ENCODE measurements around the gene GSTM1. TPM values are rescaled to one million over a fixed set of nuclear protein-coding genes. Genes with fewer than 3 reads are reported as not detected.
"Not testable (repeated sequence)": the region's sequence is repeated elsewhere in the genome, so short reads cannot be mapped to it uniquely, and the experiment has no call there.

GSTM1 gene
- total and polyA plus RNA-seq, 4 donors, result 1.5 to 28.5 (median 1.8) TPM; not detected in 1

DNA sequence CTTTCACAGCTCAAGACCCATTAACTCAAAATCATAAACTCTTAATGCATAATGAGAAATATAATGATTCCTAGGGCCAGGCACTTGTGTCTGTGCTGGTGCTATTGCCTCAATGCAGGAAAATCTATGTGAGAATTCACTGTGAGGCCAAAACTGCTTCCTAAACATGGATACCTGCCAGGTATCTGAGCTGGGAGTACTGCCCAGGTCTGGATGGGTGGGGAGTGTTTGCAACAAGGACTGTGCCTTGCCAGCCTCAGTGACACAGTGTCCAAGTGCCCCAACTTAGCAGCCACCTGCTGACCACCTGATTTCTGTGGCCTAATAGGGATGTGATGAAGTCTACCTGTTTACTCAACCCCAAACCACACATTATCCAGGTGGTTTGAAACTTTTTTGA, 22.2 kb downstream of the GSTM1 start:
- H3K9me3 ChIP-seq (ENCODE audit: control insufficient read depth, insufficient read depth, low read length); H3K4me3 ChIP-seq (ENCODE audit: low read depth, low read length); H3K27me3 ChIP-seq (ENCODE audit: control insufficient read depth, insufficient read depth, low read length); DNase-seq (ENCODE audit: low read depth in 4 of 6, low spot score in 6 of 6); H3K36me3 ChIP-seq (ENCODE audit: control insufficient read depth, insufficient read depth, low read length); H3K27ac ChIP-seq (ENCODE audit: low read depth, low read length): not testable (repeated sequence)
- H3K4me1 ChIP-seq (ENCODE audit: control insufficient read depth, insufficient read depth, low read length), result peaks cover 14% of the 10 kb centered on the region

DNA sequence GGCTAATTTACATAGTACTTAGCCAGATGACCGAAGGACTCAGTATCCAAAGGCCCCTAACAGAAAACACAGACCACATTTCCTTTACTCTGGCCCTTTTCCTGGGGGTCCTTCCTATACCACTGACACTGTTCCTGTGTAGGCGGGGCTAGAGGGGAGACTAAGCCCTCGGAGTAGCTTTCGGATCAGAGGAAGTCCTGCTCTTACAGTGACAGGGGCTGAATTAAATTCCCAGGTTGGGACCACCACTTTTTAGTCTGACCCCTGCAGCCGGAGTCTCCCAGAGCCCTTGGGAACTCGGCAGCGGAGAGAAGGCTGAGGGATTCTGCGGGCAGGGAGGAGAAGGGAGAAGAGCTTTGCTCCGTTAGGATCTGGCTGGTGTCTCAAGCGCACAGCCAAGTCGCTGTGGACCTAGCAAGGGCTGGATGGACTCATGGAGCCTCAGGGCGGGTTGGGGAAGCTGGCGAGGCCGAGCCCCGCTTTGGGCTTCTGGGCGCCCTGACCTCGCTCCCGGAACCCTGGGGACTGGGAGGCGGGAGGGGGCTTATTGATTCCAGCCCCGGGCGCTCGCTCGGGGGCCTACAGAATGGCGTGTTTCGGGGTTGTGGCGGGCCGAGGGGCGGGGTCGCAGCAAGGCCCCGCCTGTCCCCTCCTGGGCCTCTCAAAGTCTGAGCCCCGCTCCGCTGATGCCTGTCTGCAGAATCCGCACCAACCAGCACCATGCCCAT, 24.1 kb downstream of the GSTM1 start, which contains the start of gene GSTM5:
Gene GSTM5 (plus strand): TSS at position 659 of the 728 bp plus-strand sequence. CDS start 62 bp downstream, at position 721.
- Histone ChIP-seq H3K27ac (ENCODE audit: low read depth, low read length) (peak within 1 kb of the TSS; percentile 69), H3K4me3 (ENCODE audit: low read depth, low read length) (peak within 1 kb of the TSS; percentile 57), H3K4me1 (ENCODE audit: control insufficient read depth, insufficient read depth, low read length) (peaks cover 14% of the 10 kb centered on the region)
- H3K36me3 ChIP-seq (ENCODE audit: control insufficient read depth, insufficient read depth, low read length); H3K9me3 ChIP-seq (ENCODE audit: control insufficient read depth, insufficient read depth, low read length); H3K27me3 ChIP-seq (ENCODE audit: control insufficient read depth, insufficient read depth, low read length): not testable (repeated sequence)
- WGBS (ENCODE audit: insufficient coverage), result 31% methylated on average over 28 of the region's 33 CpGs
- peak in 3 of 6 donors; percentile 7 to 65 (median 9) for DNase-seq (ENCODE audit: low read depth in 4 of 6, low spot score in 6 of 6)

GRCh38 chr1:109712321-109712864, 24.8 kb downstream of the GSTM1 start:
- Histone ChIP-seq H3K36me3 (ENCODE audit: control insufficient read depth, insufficient read depth, low read length) (no peaks in the 10 kb centered on the region), H3K27ac (ENCODE audit: low read depth, low read length) (no peak overlapping the region), H3K4me3 (ENCODE audit: low read depth, low read length) (peak overlapping the region; percentile 57), H3K27me3 (ENCODE audit: control insufficient read depth, insufficient read depth, low read length) (peaks cover 3% of the 10 kb centered on the region), H3K9me3 (ENCODE audit: control insufficient read depth, insufficient read depth, low read length) (no peaks in the 10 kb centered on the region), H3K4me1 (ENCODE audit: control insufficient read depth, insufficient read depth, low read length) (peaks cover 14% of the 10 kb centered on the region)
- 66% methylated on average over 15 of the region's 22 CpGs for WGBS (ENCODE audit: insufficient coverage)
- no peak for DNase-seq (ENCODE audit: low read depth in 4 of 6, low spot score in 6 of 6)

GRCh38 chr1:109713636-109714035, 26.0 kb downstream of the GSTM1 start:
- H3K4me3 ChIP-seq (ENCODE audit: low read depth, low read length), result no peak overlapping the region
- DNase-seq (ENCODE audit: low read depth in 4 of 6, low spot score in 6 of 6), result no peak
- H3K27ac ChIP-seq (ENCODE audit: low read depth, low read length), result no peak overlapping the region
- H3K27me3 ChIP-seq (ENCODE audit: control insufficient read depth, insufficient read depth, low read length), result peaks cover 3% of the 10 kb centered on the region
- peaks cover 14% of the 10 kb centered on the region for H3K4me1 ChIP-seq (ENCODE audit: control insufficient read depth, insufficient read depth, low read length)
- H3K36me3 ChIP-seq (ENCODE audit: control insufficient read depth, insufficient read depth, low read length), result no peaks in the 10 kb centered on the region
- 81% methylated on average over 4 of the region's 5 CpGs for WGBS (ENCODE audit: insufficient coverage)
- H3K9me3 ChIP-seq (ENCODE audit: control insufficient read depth, insufficient read depth, low read length), result no peaks in the 10 kb centered on the region

- 73% methylated on average over 9 of the region's 12 CpGs for WGBS (ENCODE audit: insufficient coverage)
- Histone ChIP-seq H3K4me3 (ENCODE audit: low read depth, low read length) (no peak overlapping the region), H3K9me3 (ENCODE audit: control insufficient read depth, insufficient read depth, low read length) (no peaks in the 10 kb centered on the region), H3K36me3 (ENCODE audit: control insufficient read depth, insufficient read depth, low read length) (no peaks in the 10 kb centered on the region), H3K27ac (ENCODE audit: low read depth, low read length) (no peak overlapping the region), H3K27me3 (ENCODE audit: control insufficient read depth, insufficient read depth, low read length) (peaks cover 3% of the 10 kb centered on the region), H3K4me1 (ENCODE audit: control insufficient read depth, insufficient read depth, low read length) (peaks cover 14% of the 10 kb centered on the region)
- no peak for DNase-seq (ENCODE audit: low read depth in 4 of 6, low spot score in 6 of 6)
These were observed 27.2 kb downstream of the GSTM1 start for GRCh38 chr1:109714661-109715372.

- no peak for DNase-seq (ENCODE audit: low read depth in 4 of 6, low spot score in 6 of 6)
- peaks cover 14% of the 10 kb centered on the region for H3K4me1 ChIP-seq (ENCODE audit: control insufficient read depth, insufficient read depth, low read length)
- H3K4me3 ChIP-seq (ENCODE audit: low read depth, low read length), result no peak overlapping the region
- no peaks in the 10 kb centered on the region for H3K36me3 ChIP-seq (ENCODE audit: control insufficient read depth, insufficient read depth, low read length)
- no peak overlapping the region for H3K27ac ChIP-seq (ENCODE audit: low read depth, low read length)
- peaks cover 3% of the 10 kb centered on the region for H3K27me3 ChIP-seq (ENCODE audit: control insufficient read depth, insufficient read depth, low read length)
- 88% methylated on average over 2 of the region's 3 CpGs for WGBS (ENCODE audit: insufficient coverage)
- H3K9me3 ChIP-seq (ENCODE audit: control insufficient read depth, insufficient read depth, low read length), result no peaks in the 10 kb centered on the region
These were observed 28.5 kb downstream of the GSTM1 start for GRCh38 chr1:109716121-109716520.

DNA sequence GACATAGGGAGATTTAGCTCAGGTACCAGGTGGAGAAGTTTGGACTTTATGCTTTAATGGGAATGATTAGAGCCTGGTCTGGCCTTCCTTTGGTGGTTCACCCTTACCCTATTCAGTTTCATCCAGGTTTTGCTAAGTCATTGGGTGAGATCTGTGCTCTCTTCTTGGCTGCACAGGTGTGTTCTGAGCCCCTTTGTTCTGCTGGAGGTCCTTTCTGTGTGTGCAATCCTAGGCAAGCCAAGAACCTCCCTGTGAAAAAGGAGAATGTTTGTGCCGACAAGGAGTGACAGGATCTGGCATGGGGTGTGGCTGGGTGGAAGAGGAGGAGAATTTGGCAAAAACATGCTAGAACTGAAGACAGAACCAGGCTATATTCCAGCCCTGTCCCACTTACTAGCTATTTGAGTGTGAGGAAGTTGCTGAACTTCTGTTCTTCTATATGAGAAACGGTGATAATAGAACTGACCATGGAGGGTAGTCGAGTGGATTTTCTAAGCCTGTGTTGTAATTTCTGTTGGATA, 29.0 kb downstream of the GSTM1 start:
- peaks cover 3% of the 10 kb centered on the region for H3K27me3 ChIP-seq (ENCODE audit: control insufficient read depth, insufficient read depth, low read length)
- H3K9me3 ChIP-seq (ENCODE audit: control insufficient read depth, insufficient read depth, low read length), result no peaks in the 10 kb centered on the region
- 95% methylated on average over 3 of the region's 3 CpGs for WGBS (ENCODE audit: insufficient coverage)

GRCh38 chr1:109717729-109718128, 30.1 kb downstream of the GSTM1 start:
- WGBS (ENCODE audit: insufficient coverage), result 82% methylated on average over 1 of the region's 5 CpGs
- Histone ChIP-seq H3K27ac (ENCODE audit: low read depth, low read length) (no peak overlapping the region), H3K4me1 (ENCODE audit: control insufficient read depth, insufficient read depth, low read length) (peaks cover 4% of the 10 kb centered on the region), H3K36me3 (ENCODE audit: control insufficient read depth, insufficient read depth, low read length) (no peaks in the 10 kb centered on the region), H3K27me3 (ENCODE audit: control insufficient read depth, insufficient read depth, low read length) (no peaks in the 10 kb centered on the region), H3K4me3 (ENCODE audit: low read depth, low read length) (no peak overlapping the region), H3K9me3 (ENCODE audit: control insufficient read depth, insufficient read depth, low read length) (no peaks in the 10 kb centered on the region)
- no peak for DNase-seq (ENCODE audit: low read depth in 4 of 6, low spot score in 6 of 6)

More for the DNA sequence above, 29.0 kb downstream of the GSTM1 start:
- no peak overlapping the region for H3K4me3 ChIP-seq (ENCODE audit: low read depth, low read length)
- DNase-seq (ENCODE audit: low read depth in 4 of 6, low spot score in 6 of 6), result no peak
- no peaks in the 10 kb centered on the region for H3K36me3 ChIP-seq (ENCODE audit: control insufficient read depth, insufficient read depth, low read length)
- H3K27ac ChIP-seq (ENCODE audit: low read depth, low read length), result no peak overlapping the region
- peaks cover 14% of the 10 kb centered on the region for H3K4me1 ChIP-seq (ENCODE audit: control insufficient read depth, insufficient read depth, low read length)

GRCh38 chr1:109718495-109718894, 30.9 kb downstream of the GSTM1 start:
- WGBS (ENCODE audit: insufficient coverage), result 100% methylated on average over 2 of the region's 2 CpGs
- no peak for DNase-seq (ENCODE audit: low read depth in 4 of 6, low spot score in 6 of 6)
- Histone ChIP-seq H3K27ac (ENCODE audit: low read depth, low read length) (no peak overlapping the region), H3K9me3 (ENCODE audit: control insufficient read depth, insufficient read depth, low read length) (no peaks in the 10 kb centered on the region), H3K27me3 (ENCODE audit: control insufficient read depth, insufficient read depth, low read length) (no peaks in the 10 kb centered on the region), H3K36me3 (ENCODE audit: control insufficient read depth, insufficient read depth, low read length) (no peaks in the 10 kb centered on the region), H3K4me1 (ENCODE audit: control insufficient read depth, insufficient read depth, low read length) (peaks cover 4% of the 10 kb centered on the region), H3K4me3 (ENCODE audit: low read depth, low read length) (no peak overlapping the region)
